Measurements from ENCODE around the gene ABLIM2.

The ABLIM2 gene

DNA sequence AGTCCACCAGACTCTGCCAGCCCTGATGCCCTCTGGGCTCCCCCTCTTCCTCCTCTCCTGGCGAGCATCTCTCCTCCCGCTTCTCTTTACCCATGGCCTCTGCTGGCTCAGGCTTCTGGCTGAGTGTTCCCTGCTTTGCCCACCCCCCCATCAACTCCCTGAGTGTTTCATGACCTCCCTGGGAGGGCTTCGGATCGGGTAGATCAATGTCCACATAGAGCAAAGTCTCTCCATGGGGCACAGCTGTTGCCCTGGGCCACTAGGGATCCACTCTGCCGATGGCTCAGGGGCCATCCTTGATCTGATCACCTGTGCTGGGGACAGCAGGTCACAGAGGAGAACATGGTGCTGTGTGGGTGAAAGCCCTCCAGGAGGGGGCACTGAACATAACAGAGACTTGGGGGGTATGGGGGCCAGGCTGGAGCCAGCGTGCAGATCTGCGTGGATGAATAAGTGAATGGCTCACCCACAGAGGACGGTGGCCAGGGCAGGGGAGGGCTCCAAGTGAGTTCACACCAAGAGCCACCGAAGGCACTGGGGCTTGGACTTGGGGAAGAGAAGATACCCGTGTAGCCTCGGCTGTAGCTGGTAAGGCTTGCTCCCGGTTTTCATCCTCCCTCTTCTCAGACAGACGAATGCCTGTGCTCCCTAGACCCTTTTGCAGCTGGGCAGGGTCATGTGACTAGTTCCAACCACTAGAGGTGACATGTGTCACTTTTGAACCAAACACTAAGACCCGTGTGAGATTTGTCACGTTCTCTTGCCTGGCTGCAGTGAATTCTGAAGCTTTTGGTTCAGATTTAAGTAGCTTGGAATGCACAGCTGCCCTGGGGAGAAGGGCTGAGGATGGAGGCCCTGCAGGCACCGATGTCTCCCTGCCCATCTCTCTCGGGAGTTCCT lies 195.8 kb downstream of the ABLIM2 start:
- no peak for TF ChIP-seq CTCF (IDR thresholded peaks at IDR 0.05)
- H3K4me3 Mint-ChIP-seq: no peak overlapping the region

GRCh38 chr4:7960790-7961655 lies 197.6 kb downstream of the ABLIM2 start:
- peak overlapping the region; percentile 85 for H3K27ac Mint-ChIP-seq
- no peak for TF ChIP-seq CTCF (IDR thresholded peaks at IDR 0.05)
- H3K9me3 Mint-ChIP-seq: no peaks in the 10 kb centered on the region
- no peaks in the 10 kb centered on the region for H3K36me3 Mint-ChIP-seq (ENCODE audit: low read depth)
- no peak for DNase-seq
- peaks cover 60% of the 10 kb centered on the region for H3K4me1 Mint-ChIP-seq
- H3K4me3 Mint-ChIP-seq: no peak overlapping the region
- H3K27me3 Mint-ChIP-seq (ENCODE audit: low read depth, poor library complexity): peaks cover 4% of the 10 kb centered on the region

More for the DNA sequence above, 195.8 kb downstream of the ABLIM2 start:
- Mint-ChIP-seq H3K9me3 (no peaks in the 10 kb centered on the region), H3K27me3 (ENCODE audit: low read depth, poor library complexity) (peaks cover 6% of the 10 kb centered on the region), H3K4me1 (peaks cover 59% of the 10 kb centered on the region), H3K36me3 (ENCODE audit: low read depth) (no peaks in the 10 kb centered on the region), H3K27ac (no peak overlapping the region)
- DNase-seq: no peak

- Mint-ChIP-seq H3K9me3 (no peaks in the 10 kb centered on the region), H3K4me1 (peaks cover 52% of the 10 kb centered on the region), H3K4me3 (no peak overlapping the region), H3K27ac (no peak overlapping the region), H3K36me3 (ENCODE audit: low read depth) (no peaks in the 10 kb centered on the region), H3K27me3 (ENCODE audit: low read depth, poor library complexity) (peaks cover 4% of the 10 kb centered on the region)
- DNase-seq: no peak
- TF ChIP-seq CTCF (IDR thresholded peaks at IDR 0.05): no peak
Observed at GRCh38 chr4:7960017-7960789, 198.4 kb downstream of the ABLIM2 start.

GRCh38 chr4:7959078-7959477 lies 199.5 kb downstream of the ABLIM2 start:
- no peak overlapping the region for H3K4me3 Mint-ChIP-seq
- no peaks in the 10 kb centered on the region for H3K36me3 Mint-ChIP-seq (ENCODE audit: low read depth)
- no peaks in the 10 kb centered on the region for H3K9me3 Mint-ChIP-seq
- peaks cover 51% of the 10 kb centered on the region for H3K4me1 Mint-ChIP-seq
- no peak overlapping the region for H3K27ac Mint-ChIP-seq
- peaks cover 4% of the 10 kb centered on the region for H3K27me3 Mint-ChIP-seq (ENCODE audit: low read depth, poor library complexity)
- DNase-seq: no peak
- no peak for TF ChIP-seq CTCF (IDR thresholded peaks at IDR 0.05)

DNA sequence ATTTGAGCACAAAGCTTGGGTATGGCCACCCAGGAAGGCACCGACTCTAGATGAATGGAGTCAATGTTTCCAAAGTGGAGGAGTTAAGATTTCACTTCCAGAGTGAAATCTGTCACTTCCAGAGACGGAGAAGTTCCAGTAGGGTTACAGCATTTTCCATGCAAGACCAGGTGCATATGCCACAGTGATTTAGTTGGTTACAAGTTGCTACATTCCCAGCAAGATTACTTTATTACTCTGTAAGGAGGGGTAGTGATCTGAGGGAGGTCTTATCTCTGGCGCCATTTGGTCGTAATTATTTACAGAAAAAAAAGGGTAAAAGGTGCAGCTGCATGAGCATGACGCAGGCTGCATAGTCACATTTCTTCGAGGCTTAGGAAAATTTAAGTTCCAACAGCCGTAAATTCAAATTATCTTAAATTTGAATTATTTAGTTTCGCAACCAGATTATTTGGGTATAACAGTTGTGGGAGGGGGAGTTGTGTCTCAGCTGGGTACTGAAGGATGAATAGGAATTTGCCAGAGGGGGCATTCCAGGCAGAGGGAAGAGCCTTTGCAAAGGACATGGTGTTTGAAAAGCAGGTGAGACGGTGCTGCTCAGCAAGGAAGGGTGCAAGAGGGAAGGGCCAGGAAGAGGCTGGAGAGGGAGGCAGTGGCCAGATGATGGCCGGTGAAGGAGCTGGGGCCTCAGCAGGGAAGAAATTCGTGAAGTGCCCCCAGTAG lies 201.5 kb downstream of the ABLIM2 start:
- DNase-seq: no peak
- H3K9me3 Mint-ChIP-seq: peaks cover 15% of the 10 kb centered on the region
- H3K27me3 Mint-ChIP-seq (ENCODE audit: low read depth, poor library complexity): peaks cover under 1% of the 10 kb centered on the region
- peak overlapping the region; percentile 63 for H3K27ac Mint-ChIP-seq
- H3K36me3 Mint-ChIP-seq (ENCODE audit: low read depth): peaks cover 8% of the 10 kb centered on the region
- peaks cover 34% of the 10 kb centered on the region for H3K4me1 Mint-ChIP-seq
- H3K4me3 Mint-ChIP-seq: no peak overlapping the region
- no peak for TF ChIP-seq CTCF (IDR thresholded peaks at IDR 0.05)
